ENCODE data around the gene RXRA.
A peak's percentile ranks its signal among the peaks of the same experiment; 100 is the strongest.

Gene RXRA

GRCh38 chr9:134477342-134477925, 151.2 kb downstream of the RXRA start:
- DNase-seq = no peak

- DNase-seq = no peak
Measured at GRCh38 chr9:134477927-134478326, 151.7 kb downstream of the RXRA start.

- DNase-seq = no peak
Measured at GRCh38 chr9:134481762-134482161, 155.5 kb downstream of the RXRA start.

GRCh38 chr9:134482226-134482625, 156.0 kb downstream of the RXRA start:
- DNase-seq = no peak

- DNase-seq = no peak
Measured at GRCh38 chr9:134483361-134484184, 157.3 kb downstream of the RXRA start.

- peak; percentile 15 for DNase-seq
Measured at GRCh38 chr9:134484479-134484878, 158.2 kb downstream of the RXRA start.

- DNase-seq = no peak
Measured at GRCh38 chr9:134485653-134486052, 159.4 kb downstream of the RXRA start.

- no peak for DNase-seq
Measured at GRCh38 chr9:134486143-134486591, 159.9 kb downstream of the RXRA start.

- DNase-seq = no peak
Measured at GRCh38 chr9:134486596-134486995, 160.3 kb downstream of the RXRA start.

Data from hematopoietic multipotent progenitor cell treated with erythropoietin and hydrocortisone succinate and interleukin-3 and kit ligand, for 6 days (in vitro differentiated cells).